ENCODE results near the gene DDX3X.

DNA sequence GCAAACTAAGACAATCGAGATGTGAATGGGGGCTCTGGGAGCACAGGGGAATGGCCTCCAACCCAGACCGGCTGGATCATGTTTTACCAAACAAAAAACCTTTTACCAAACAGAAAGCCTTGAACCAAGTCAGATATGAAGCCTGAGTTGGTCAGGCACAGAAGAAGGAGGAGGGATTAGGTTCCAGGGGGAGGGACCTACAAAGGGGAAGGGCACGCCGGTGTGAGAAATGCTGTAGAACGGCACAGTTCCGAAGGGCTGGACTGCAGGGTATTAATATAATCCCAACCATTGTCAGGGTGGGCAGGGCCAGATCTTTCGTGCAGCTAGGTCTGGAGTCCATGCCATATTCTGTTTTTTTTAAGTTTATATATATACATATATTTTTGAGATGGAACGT lies 60.3 kb downstream of the DDX3X start:
- TF ChIP-seq POLR2AphosphoS5 (IDR thresholded peaks at IDR 0.05; ENCODE audit: low read depth, low read length) (no peak), POLR2A (IDR thresholded peaks at IDR 0.05; ENCODE audit: low read depth, low read length) (no peak), TAF1 (IDR thresholded peaks at IDR 0.05; ENCODE audit: low read depth, low read length) (no peak), POU2F2 (IDR thresholded peaks at IDR 0.05; ENCODE audit: low read depth, low read length) (no peak), PAX5 (IDR thresholded peaks at IDR 0.05; ENCODE audit: insufficient read depth, low read length, severe bottlenecking) (no peak), SPI1 (IDR thresholded peaks at IDR 0.05; ENCODE audit: low read depth, low read length) (no peak)

Measured in GM12891 (cell line).